Activated effector memory CD4-positive, alpha-beta T cell treated with Interleukin-2 at 50 U/mL for 16 hours (primary cell): Measurements from ENCODE around the gene GBX1.
A peak's percentile ranks its signal among the peaks of the same experiment; 100 is the strongest.

Experiments used
- DNase-seq: peaks from one replicate; pipeline ENCODE4 v3.0.0-alpha.2; 2020

The GBX1 gene

DNA sequence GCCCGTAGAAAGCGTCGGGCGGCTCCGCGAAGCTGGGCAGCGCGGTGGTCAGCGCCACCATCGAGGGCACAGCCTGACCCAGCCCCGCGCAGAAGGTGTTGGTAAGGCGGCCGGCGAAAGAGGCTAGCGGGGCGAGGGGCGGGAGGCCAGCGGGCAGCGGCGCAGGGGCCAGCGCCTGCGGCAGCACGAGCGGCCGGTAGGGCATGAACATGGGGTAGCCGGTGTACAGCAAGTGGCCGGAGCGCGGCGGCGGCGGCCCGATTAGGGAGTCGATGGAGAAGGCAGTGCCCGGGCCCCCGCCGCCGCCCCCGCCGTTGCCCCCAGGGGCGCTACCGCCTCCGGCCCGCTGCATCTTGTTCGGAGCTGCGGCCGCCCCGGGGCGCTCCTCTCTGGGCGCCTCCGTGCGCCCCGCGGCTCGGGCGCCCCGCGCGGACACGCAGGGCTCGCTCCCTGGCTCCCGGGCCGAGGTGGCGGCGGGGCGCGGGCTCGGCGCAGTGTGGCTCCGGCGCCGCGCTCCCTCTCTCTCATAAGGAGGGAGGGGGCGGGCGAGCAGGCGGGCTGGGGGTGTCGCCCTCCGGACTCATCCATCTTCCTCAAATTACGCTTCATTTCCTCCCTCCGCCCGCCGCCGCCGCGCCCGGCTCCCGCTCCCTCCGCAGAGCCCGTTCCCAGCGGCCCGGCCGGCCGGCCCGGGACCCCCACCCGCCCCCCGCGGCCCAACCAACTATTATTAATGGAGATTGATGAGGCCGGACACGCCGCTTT is at the start of gene GBX1:
TSS of gene GBX1 (minus strand) at position 498 of the 765 bp plus-strand sequence. CDS start at position 352, 146 bp downstream.
- DNase-seq: no peak

DNA sequence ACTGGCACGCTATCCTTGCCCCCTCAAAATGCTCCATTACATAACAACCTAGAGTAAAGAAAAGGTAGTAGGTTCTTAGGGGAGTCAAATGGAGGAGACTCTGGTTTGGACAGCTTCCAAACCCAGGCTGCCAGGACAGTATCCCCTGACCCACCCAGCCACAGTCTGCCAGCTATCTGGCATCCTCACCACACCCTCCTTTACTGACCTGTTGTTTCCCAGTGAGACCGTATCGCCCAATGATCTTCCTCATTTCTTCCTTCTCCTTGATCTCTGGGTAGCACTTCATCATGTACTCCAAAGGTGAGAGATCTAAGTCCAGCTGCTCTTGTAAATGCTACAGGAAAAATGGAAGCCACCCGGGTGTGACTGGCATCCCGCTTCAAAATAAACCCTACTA is 47.9 kb upstream of the GBX1 start:
- no peak for DNase-seq

GRCh38 chr7:151213826-151214225 is 46.3 kb upstream of the GBX1 start:
- DNase-seq: no peak

GRCh38 chr7:151212626-151213025 is 45.1 kb upstream of the GBX1 start:
- no peak for DNase-seq

DNA sequence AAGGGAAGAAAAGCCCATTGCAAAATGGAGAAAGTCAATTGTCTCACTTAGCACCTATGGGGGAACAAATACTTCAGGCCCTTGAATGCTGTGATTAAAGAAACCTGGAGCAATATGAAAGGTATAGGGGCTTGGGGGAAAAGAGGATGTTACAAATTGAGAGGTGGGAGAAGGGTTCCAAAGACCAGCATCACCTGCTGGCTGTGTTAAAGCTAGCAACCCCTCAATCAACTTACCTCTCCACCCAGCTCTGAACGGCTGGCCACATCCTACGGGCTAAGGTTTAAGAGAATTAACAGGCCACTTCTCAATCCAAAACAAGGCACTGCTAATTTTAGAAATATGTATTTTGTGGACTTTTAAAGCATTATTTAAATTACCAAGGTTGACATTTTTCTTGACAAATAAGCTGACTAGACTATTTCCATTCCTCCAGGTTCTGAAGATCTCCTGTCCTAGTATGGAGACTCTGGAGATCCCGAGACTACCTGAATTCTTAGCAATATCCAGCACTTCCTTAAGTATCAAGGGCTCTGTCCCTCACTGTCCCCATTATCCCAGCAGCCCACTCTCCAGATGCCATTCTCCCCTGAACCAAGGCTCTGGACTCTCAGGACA is 43.8 kb upstream of the GBX1 start:
- no peak for DNase-seq

DNA sequence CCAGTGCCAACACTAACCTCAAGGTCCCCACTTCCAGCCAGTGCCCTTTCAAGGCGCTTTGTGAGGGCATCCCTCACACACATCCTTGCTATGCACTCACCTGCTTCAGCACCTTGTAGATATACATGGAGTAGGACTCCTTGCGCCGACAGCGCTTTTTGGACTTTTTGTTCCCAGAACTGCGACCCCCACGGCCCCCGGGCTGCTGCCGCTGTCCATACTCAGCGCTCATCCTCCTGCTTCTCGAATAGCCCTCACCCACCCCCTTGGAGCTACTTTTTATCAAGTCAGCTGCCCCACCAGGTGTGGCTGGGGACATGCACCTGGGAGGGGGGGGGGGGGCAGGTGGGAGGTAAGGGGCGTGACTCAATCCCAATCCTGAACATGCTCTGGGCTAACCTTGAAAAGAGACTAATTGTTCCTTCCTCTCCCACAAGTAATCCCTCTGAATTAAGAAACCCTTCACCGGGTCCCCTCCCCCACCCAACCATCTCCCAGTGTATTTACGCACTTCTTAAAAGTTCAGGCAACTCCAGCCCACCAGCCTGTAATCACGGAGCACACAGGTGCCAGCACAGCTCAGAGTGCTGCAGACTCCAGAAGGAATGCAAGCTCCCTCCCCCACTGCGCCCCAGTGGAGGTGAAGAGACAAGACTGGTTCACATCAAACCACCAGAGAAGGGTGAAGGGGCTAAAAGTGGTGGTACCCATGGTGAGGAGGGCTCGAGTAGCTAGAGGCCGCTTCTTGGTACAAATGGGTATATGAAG is 42.8 kb upstream of the GBX1 start, which contains the start of gene H2BK1:
TSS of gene H2BK1 (minus strand) at position 402 of the 768 bp plus-strand sequence. CDS start at position 232, 170 bp downstream.
- no peak for DNase-seq

- no peak for DNase-seq
These were observed 42.1 kb upstream of the GBX1 start for GRCh38 chr7:151209588-151209987.

- no peak for DNase-seq
These were observed 40.9 kb upstream of the GBX1 start for GRCh38 chr7:151208253-151208862.

DNA sequence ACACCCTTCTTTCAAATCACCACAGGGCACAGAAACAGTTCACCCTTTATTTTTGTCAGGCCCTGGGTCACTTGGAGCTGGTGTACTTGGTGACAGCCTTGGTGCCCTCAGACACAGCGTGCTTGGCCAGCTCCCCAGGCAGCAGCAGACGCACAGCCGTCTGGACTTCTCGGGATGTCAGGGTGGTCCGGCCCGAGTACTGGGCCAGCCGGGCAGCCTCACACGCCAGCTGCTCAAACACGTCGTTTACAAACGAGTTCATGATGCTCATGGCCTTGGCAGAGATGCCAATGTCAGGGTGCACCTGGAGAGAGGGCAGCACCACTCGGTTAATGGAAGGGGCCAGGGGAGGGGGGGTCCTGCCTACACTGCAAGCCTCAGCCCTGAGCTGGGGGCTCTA is 40.3 kb upstream of the GBX1 start:
- no peak for DNase-seq

- DNase-seq: no peak
These were observed 39.8 kb upstream of the GBX1 start for GRCh38 chr7:151207315-151207714.

- DNase-seq: peak; percentile 15
These were observed 39.4 kb upstream of the GBX1 start for GRCh38 chr7:151206914-151207313.

GRCh38 chr7:151205730-151206129 is 38.2 kb upstream of the GBX1 start:
- DNase-seq: no peak

- DNase-seq: no peak
These were observed 37.0 kb upstream of the GBX1 start for GRCh38 chr7:151204383-151205032.

DNA sequence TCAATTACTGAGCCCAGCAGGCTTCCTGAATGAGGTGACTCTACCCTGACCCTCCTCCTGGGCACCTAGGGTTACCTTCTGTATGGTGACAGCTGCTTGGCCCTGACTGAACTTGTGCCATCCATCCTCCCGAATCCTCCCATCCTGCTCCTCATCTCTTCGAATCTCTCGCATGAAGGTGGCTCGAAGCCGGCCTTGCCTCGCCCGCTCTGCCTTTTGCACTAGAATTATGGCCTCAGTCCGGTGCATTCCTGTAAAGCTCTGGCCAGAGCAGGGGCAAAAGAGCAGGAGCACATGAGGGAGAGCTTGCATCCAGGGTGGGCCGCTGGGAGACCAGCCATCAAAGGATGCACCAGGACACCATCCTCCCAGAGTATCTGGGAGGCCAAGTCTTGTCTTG is 35.3 kb upstream of the GBX1 start:
- DNase-seq: no peak

DNA sequence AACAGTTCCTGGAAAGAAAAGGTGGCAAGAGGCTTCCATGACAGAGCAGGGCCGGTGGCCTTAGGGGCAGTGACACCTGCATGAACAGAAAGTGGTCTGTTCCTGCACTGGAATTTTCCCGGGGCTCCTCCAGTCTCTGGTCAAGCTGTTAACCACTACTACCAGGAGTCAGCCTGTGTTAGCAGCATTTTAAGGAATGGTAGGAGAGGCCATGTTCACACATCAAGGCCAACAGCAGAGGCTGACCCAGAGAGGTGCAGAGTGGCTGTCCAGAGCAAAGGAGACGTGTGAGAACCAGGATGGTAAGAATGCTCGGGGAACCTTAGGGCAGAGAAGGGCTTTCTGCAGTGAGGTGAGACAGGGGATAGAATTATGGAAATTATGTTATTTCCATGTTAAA is 34.3 kb upstream of the GBX1 start:
- no peak for DNase-seq

- no peak for DNase-seq
These were observed 33.9 kb upstream of the GBX1 start for GRCh38 chr7:151201344-151201743.

GRCh38 chr7:151198945-151199848 is 31.7 kb upstream of the GBX1 start:
- no peak for DNase-seq

DNA sequence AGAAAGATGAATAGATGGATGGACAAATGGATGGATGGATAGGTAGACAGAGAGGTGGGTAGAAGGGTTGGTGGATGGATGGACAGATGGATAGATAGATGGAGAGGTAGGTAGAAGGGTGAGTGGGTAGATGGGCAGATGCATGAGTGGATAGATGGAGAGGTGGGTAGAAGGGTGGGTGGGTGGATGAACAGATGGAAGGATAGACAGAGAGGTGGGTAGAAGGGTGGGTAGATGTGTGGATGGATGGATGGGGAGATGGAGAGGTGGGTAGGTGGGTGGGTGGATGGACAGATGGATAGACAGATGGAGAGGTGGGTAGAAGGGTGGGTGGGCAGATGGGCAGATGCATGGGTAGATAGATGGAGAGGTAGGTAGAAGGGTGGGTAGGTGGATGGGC is 30.4 kb upstream of the GBX1 start:
- DNase-seq: no peak

- no peak for DNase-seq
These were observed 28.3 kb upstream of the GBX1 start for GRCh38 chr7:151195616-151196450.

DNA sequence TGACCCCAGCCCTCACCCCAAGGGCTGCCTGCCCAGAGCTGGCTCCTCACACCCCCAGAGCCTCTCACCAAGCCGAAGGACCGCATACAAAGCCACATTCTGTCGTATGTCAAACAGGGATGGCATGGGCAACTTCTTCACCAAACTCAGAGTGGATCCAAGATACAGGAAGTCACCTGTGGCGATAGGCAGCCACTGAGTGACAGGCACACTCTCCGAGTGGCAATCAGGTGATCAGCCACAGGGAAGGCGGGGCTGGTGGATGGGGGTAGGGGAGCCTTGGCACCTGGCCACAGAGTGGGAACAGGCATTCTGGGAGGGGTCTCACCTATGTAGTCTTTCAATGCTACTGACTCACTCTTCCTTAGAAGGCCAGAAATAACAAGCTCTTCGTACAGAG is 26.7 kb upstream of the GBX1 start:
- DNase-seq: no peak
